HFF-Myc (cell line): ENCODE measurements around the gene MSI2.

Experiments used
- DNase-seq: peaks from one replicate; pipeline ENCODE4 v3.0.0-alpha.2; 2011; ENCODE audit warnings: low read depth; ENCODE audit errors: extremely low read depth
- H3K4me3 ChIP-seq: replicated peaks from 2 replicates; pipeline ENCODE4 v1.5.1; 2011; ENCODE audit warnings: low read depth, mild to moderate bottlenecking, control low read depth, low read length
- TF ChIP-seq, protein P1 (sequence below): IDR thresholded peaks from 2 replicates; pipeline ENCODE4 v1.5.1; 2012; ENCODE audit warnings: mild to moderate bottlenecking, low read depth, low read length, control low read depth; ENCODE audit errors: missing control alignments

MSI2 gene

DNA sequence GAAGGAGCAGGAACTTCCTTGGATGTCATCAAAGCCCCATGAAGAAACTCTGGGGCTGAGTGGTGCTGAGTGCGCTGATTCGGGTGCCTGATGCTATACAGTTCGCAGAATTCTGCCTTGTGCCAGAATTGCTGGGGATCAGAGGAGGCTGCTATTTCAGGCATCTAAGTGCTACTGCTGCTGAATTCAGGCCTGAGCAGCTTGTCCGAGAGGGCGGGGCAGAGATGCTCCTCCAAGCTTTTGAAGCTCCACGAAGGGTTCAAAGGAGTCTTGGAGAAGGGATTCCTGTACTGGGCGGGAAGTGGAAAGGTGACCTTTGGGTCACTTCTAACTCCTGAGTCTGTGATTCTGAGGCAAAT is 260.9 kb downstream of the MSI2 start:
- TF ChIP-seq, protein P1, sequence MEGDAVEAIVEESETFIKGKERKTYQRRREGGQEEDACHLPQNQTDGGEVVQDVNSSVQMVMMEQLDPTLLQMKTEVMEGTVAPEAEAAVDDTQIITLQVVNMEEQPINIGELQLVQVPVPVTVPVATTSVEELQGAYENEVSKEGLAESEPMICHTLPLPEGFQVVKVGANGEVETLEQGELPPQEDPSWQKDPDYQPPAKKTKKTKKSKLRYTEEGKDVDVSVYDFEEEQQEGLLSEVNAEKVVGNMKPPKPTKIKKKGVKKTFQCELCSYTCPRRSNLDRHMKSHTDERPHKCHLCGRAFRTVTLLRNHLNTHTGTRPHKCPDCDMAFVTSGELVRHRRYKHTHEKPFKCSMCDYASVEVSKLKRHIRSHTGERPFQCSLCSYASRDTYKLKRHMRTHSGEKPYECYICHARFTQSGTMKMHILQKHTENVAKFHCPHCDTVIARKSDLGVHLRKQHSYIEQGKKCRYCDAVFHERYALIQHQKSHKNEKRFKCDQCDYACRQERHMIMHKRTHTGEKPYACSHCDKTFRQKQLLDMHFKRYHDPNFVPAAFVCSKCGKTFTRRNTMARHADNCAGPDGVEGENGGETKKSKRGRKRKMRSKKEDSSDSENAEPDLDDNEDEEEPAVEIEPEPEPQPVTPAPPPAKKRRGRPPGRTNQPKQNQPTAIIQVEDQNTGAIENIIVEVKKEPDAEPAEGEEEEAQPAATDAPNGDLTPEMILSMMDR, result no peak
- no peak for DNase-seq
- no peak overlapping the region for H3K4me3 ChIP-seq

DNA sequence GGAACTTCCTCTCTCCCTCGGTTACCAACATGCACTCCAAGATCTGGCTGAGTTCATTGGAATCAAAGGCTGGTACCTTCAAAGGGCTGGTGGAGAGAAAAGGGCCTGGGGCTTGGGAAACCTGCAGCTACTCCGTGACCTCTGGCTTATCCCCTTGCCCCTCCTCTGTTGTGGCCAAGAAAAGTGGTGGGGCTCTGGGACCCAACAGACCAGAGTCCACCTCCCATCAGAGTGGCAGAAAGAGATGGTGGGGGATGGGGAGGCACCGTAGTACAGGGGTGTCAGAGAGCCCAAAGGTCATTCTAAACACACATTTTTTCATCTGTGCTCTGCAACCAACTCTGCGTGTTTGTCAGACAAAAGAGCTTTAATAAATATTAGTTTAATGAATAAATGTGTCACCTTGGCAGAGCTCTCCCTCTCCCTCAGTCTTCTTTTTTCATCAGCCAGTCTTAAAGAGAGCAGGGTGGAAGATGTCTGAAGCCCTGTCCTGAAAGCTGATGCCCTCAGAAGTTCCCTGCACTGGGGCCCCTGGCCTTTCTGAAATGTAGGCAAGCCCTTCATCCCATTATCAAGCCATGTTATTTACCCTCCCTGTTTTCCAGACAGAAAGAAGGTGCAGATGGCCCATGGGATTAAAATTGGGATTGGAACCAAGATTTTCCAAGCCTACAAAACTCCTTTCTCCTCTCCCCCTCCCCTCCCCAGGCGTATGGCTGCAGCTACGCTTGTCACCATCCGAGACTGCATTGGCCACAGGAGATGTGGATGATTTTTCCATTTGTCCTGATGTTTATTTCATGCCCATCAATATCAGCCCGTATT is 261.5 kb downstream of the MSI2 start:
- no peak for DNase-seq
- H3K4me3 ChIP-seq, result no peak overlapping the region
- TF ChIP-seq, protein P1, result no peak

DNA sequence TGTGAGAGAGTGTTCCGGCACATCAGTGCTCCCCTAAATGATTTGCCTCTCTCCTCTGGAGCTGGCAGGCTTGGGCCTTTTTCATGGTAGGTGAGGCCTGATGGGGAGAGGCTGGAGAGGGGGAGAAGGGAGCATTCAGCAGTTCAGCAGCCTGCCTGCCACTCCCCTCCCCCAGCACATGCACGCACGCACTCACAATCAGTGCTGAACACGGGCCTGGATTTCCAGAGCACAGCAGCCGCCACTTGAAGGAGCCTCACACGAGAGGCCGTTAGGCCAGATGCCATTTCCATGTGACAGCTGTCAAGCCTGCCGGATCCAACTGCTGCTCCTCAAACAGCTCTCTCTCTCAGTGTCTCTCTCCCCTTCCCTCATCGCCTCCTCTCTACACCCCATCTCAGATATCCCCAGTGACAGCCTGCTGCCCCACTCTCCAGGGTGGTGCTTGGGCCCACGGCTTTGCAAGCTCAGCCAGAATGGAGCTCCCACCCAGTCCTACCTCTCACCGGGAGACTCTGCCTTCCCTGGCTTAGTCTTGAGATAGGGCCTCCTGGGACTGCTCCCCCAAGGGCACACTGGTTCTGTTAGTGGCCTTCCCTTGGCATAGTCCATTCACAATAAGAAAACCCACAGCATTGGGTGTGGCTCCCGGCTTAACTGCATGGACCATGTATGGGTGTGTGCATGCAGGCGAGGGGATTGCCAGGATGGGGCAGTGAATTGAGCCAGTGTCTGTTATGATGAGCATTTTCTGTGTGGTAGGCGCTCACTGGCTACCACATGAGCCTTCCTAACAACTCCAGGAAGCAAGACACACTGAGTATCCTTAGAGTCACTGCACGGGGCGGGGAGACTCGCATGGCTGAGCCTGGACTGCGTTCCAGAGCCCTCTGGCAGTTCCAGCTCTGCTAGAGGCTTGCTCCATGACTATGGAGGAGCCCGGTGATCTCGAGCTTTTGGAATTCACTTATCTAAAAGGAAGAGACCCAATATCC is 262.6 kb downstream of the MSI2 start:
- H3K4me3 ChIP-seq, result no peak overlapping the region
- TF ChIP-seq, protein P1, result no peak
- DNase-seq, result no peak

- DNase-seq, result no peak
- no peak overlapping the region for H3K4me3 ChIP-seq
- TF ChIP-seq, protein P1, result no peak
Measured at GRCh38 chr17:57519800-57520199, 263.5 kb downstream of the MSI2 start.

DNA sequence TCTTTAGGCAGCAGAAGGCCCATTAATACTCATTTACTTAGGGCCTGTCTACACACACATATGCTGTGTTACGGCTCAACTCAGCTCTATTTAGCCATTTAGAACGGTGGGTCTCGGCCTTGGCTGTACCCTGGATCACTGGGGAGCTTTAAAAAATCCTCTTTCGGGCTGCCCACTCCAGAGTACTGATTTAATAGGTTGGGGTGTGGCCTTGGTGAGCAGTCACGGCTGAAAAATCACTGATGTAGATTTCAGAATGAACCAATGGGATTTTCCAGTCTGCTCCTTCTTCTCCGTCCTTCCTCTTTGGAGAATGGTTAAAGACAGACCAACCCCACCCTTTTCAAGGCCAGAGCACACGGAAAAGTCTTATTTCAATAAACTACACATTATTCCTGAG is 265.3 kb downstream of the MSI2 start:
- DNase-seq, result no peak

More for the DNA sequence above, 265.3 kb downstream of the MSI2 start:
- no peak overlapping the region for H3K4me3 ChIP-seq
- TF ChIP-seq, protein P1, result no peak
